H9 (cell line): Measurements from ENCODE around the gene F2R. TPM values are rescaled to one million over a fixed set of nuclear protein-coding genes. Genes with fewer than 3 reads are reported as not detected.

Experiments
- DNase-seq: peaks from one replicate; pipeline ENCODE4 v3.0.0-alpha.2; 2017
- H2AFZ ChIP-seq: one replicate; pipeline ENCODE4 v1.6.1; 2013; ENCODE audit warnings: mild to moderate bottlenecking, low read length, control low read depth, moderate library complexity
- H2AK5ac ChIP-seq: 2 replicates; pipeline ENCODE4 v1.6.1; 2013; ENCODE audit warnings: low read length, control low read depth, mixed read lengths; ENCODE audit not compliant: insufficient read length
- H2BK120ac ChIP-seq: one replicate; pipeline ENCODE4 v1.6.1; 2013; ENCODE audit warnings: low read depth, mild to moderate bottlenecking, low read length, control low read depth, inconsistent platforms; ENCODE audit not compliant: poor library complexity, severe bottlenecking
- H2BK12ac ChIP-seq: 2 replicates; pipeline ENCODE4 v1.6.1; 2013; ENCODE audit warnings: low read length, control low read depth, mixed read lengths, low read depth; ENCODE audit not compliant: insufficient read length
- H2BK15ac ChIP-seq: 2 replicates; pipeline ENCODE4 v1.6.1; 2013; ENCODE audit warnings: low read depth, low read length, control low read depth
- H2BK20ac ChIP-seq: one replicate; pipeline ENCODE4 v1.6.1; 2013; ENCODE audit warnings: low read depth, mild to moderate bottlenecking, low read length, control low read depth, inconsistent platforms; ENCODE audit not compliant: poor library complexity, severe bottlenecking
- H2BK5ac ChIP-seq: 2 replicates; pipeline ENCODE4 v1.6.1; 2013; ENCODE audit warnings: low read length, control low read depth, mixed read lengths; ENCODE audit not compliant: insufficient read length
- H3K14ac ChIP-seq: 2 replicates; pipeline ENCODE4 v1.6.1; 2013; ENCODE audit warnings: low read length, control low read depth; ENCODE audit not compliant: insufficient read depth
- H3K18ac ChIP-seq: 2 replicates; pipeline ENCODE4 v1.6.1; 2013; ENCODE audit warnings: low read depth, mild to moderate bottlenecking, mixed read lengths, low read length, control low read depth; ENCODE audit not compliant: insufficient read length
- H3K23ac ChIP-seq: 2 replicates; pipeline ENCODE4 v1.6.1; 2013; ENCODE audit warnings: low read length, control low read depth, mixed read lengths, low read depth; ENCODE audit not compliant: insufficient read length
- H3K23me2 ChIP-seq: 2 replicates; pipeline ENCODE4 v1.6.1; 2013; ENCODE audit warnings: low read depth, mild to moderate bottlenecking, mixed read lengths, low read length, control low read depth; ENCODE audit not compliant: insufficient read length, poor library complexity, severe bottlenecking
- H3K27ac ChIP-seq: 2 replicates; pipeline ENCODE4 v1.5.1; 2013; ENCODE audit warnings: low read length, control low read depth, mixed read lengths, low read depth; ENCODE audit not compliant: insufficient read length
- H3K27me3 ChIP-seq: 2 replicates; pipeline ENCODE4 v1.6.1; 2013; ENCODE audit warnings: low read length, control low read depth, inconsistent platforms; ENCODE audit not compliant: insufficient read depth
- H3K4ac ChIP-seq: 2 replicates; pipeline ENCODE4 v1.6.1; 2013; ENCODE audit warnings: low read depth, mild to moderate bottlenecking, control low read depth, inconsistent platforms, low read length, moderate library complexity
- H3K4me1 ChIP-seq: 2 replicates; pipeline ENCODE4 v1.6.1; 2013; ENCODE audit warnings: low read length, control low read depth, inconsistent platforms; ENCODE audit not compliant: insufficient read depth
- H3K4me2 ChIP-seq: 2 replicates; pipeline ENCODE4 v1.6.1; 2013; ENCODE audit warnings: low read length, control low read depth, mixed read lengths; ENCODE audit not compliant: insufficient read length, insufficient read depth
- H3K56ac ChIP-seq: 2 replicates; pipeline ENCODE4 v1.6.1; 2013; ENCODE audit warnings: low read depth, mild to moderate bottlenecking, mixed read lengths, low read length, control low read depth; ENCODE audit not compliant: insufficient read length
- H3K79me1 ChIP-seq: 2 replicates; pipeline ENCODE4 v1.6.1; 2013; ENCODE audit warnings: low read depth, mild to moderate bottlenecking, moderate library complexity, low read length, control low read depth, inconsistent platforms; ENCODE audit not compliant: insufficient read depth, poor library complexity, severe bottlenecking
- H3K79me2 ChIP-seq: 2 replicates; pipeline ENCODE4 v1.6.1; 2013; ENCODE audit warnings: low read length, control low read depth, inconsistent platforms; ENCODE audit not compliant: insufficient read depth
- H3K9ac ChIP-seq: 2 replicates; pipeline ENCODE4 v1.6.1; 2013; ENCODE audit warnings: low read length, control low read depth, mixed read lengths; ENCODE audit not compliant: insufficient read length; ENCODE audit errors: extremely low read depth
- H3K9me3 ChIP-seq: one replicate; pipeline ENCODE4 v1.6.1; 2013; ENCODE audit warnings: low read depth, low read length, inconsistent platforms; ENCODE audit not compliant: control insufficient read depth
- H3T11ph ChIP-seq: one replicate; pipeline ENCODE4 v1.6.1; 2013; ENCODE audit warnings: mild to moderate bottlenecking, low read length, control low read depth, inconsistent platforms
- H4K20me1 ChIP-seq: one replicate; pipeline ENCODE4 v1.6.1; 2013; ENCODE audit not compliant: control insufficient read depth, insufficient read length, insufficient read depth
- H4K5ac ChIP-seq: 2 replicates; pipeline ENCODE4 v1.6.1; 2013; ENCODE audit warnings: low read depth, mild to moderate bottlenecking, mixed read lengths, low read length, control low read depth; ENCODE audit not compliant: insufficient read length
- H4K8ac ChIP-seq: replicated peaks from 2 replicates; pipeline ENCODE4 v1.6.1; 2013; ENCODE audit warnings: low read length, control low read depth, mixed read lengths, low read depth; ENCODE audit not compliant: insufficient read length
- H4K91ac ChIP-seq: 2 replicates; pipeline ENCODE4 v1.6.1; 2013; ENCODE audit warnings: low read depth, mild to moderate bottlenecking, moderate library complexity, mixed read lengths, low read length, control low read depth; ENCODE audit not compliant: insufficient read length
- H3K27ac Mint-ChIP-seq, 3 experiments: 2 replicates in 2 of 3; 3 replicates in 1 of 3; pipeline ENCODE4 v1.8.0; 2020 to 2021; ENCODE audit warnings: mixed read lengths in 3 of 3, mild to moderate bottlenecking in 1 of 3, moderate library complexity in 1 of 3
- H3K27me3 Mint-ChIP-seq: 2 replicates; pipeline ENCODE4 v1.8.0; 2021; ENCODE audit warnings: low read depth, mild to moderate bottlenecking, moderate library complexity, mixed read lengths
- H3K36me3 Mint-ChIP-seq, 3 experiments: 2 replicates in 2 of 3; 3 replicates in 1 of 3; pipeline ENCODE4 v1.8.0; 2020 to 2021; ENCODE audit warnings: low read depth in 3 of 3, mixed read lengths in 3 of 3; ENCODE audit not compliant: insufficient read depth in 1 of 3
- H3K4me1 Mint-ChIP-seq, 2 experiments: 2 replicates each; pipeline ENCODE4 v1.8.0; 2020; ENCODE audit warnings: mixed read lengths in 2 of 2
- H3K4me3 Mint-ChIP-seq, 2 experiments: 2 replicates in 1 of 2; 3 replicates in 1 of 2; pipeline ENCODE4 v1.8.0; 2020 to 2021; ENCODE audit warnings: mild to moderate bottlenecking in 2 of 2, mixed read lengths in 2 of 2, moderate library complexity in 1 of 2
- H3K9me3 Mint-ChIP-seq, 2 experiments: 2 replicates in 1 of 2; 3 replicates in 1 of 2; pipeline ENCODE4 v1.8.0; 2020; ENCODE audit warnings: mild to moderate bottlenecking in 2 of 2, mixed read lengths in 2 of 2, moderate library complexity in 1 of 2
- WGBS: extraction: QIAGEN DNeasy Blood & Tissue Kit; methylation state at CpG from one replicate; pipeline ENCODE4 v1.1.7; 2013; ENCODE audit warnings: missing lambda C conversion rate, low lambda C conversion rate, mixed read lengths; ENCODE audit not compliant: insufficient read length; ENCODE audit errors: extremely low coverage; 5-methylcytosine and 5-hydroxymethylcytosine counted together
- total RNA-seq: library from RNA; stranded (reverse); gene quantifications from 2 replicates; pipeline ENCODE4 v1.2.1, GENCODE V29; 2021
- TF ChIP-seq, protein P1 (sequence below): fragments of 200-600 bp; sonication (generic); conservative IDR thresholded peaks from 3 replicates; pipeline ENCODE4 v1.8.0; 2021; ENCODE audit warnings: antibody characterized with exemption, mild to moderate bottlenecking

The F2R gene
- total RNA-seq, 1 experiment from 2014 or later = 14.8 TPM

GRCh38 chr5:76703707-76704106, 12.2 kb upstream of the F2R start:
- no peak overlapping the region for H2BK15ac ChIP-seq
- no peaks in the 10 kb centered on the region for H3K9me3 Mint-ChIP-seq
- no peaks in the 10 kb centered on the region for H3K79me1 ChIP-seq
- H2AK5ac ChIP-seq = no peak overlapping the region
- H3K79me2 ChIP-seq = no peaks in the 10 kb centered on the region
- H3K23ac ChIP-seq = no peak overlapping the region
- H3K56ac ChIP-seq = no peak overlapping the region
- no peak overlapping the region for H4K91ac ChIP-seq
- H4K5ac ChIP-seq = no peak overlapping the region
- H3K9ac ChIP-seq = no peak overlapping the region
- no peak overlapping the region for H2BK12ac ChIP-seq
- no peak overlapping the region for H3K27ac ChIP-seq
- TF ChIP-seq, protein P1, sequence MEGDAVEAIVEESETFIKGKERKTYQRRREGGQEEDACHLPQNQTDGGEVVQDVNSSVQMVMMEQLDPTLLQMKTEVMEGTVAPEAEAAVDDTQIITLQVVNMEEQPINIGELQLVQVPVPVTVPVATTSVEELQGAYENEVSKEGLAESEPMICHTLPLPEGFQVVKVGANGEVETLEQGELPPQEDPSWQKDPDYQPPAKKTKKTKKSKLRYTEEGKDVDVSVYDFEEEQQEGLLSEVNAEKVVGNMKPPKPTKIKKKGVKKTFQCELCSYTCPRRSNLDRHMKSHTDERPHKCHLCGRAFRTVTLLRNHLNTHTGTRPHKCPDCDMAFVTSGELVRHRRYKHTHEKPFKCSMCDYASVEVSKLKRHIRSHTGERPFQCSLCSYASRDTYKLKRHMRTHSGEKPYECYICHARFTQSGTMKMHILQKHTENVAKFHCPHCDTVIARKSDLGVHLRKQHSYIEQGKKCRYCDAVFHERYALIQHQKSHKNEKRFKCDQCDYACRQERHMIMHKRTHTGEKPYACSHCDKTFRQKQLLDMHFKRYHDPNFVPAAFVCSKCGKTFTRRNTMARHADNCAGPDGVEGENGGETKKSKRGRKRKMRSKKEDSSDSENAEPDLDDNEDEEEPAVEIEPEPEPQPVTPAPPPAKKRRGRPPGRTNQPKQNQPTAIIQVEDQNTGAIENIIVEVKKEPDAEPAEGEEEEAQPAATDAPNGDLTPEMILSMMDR = no peak
- H3K4me3 Mint-ChIP-seq = no peak overlapping the region
- no peak overlapping the region for H3K4ac ChIP-seq
- H3K18ac ChIP-seq = no peak overlapping the region
- WGBS = 100% methylated on average over 1 of the region's 2 CpGs
- H3K27me3 Mint-ChIP-seq = no peaks in the 10 kb centered on the region
- peaks cover 0 to 7% (median 3%) of the 10 kb centered on the region in 3 experiments; a peak in 3 of 7 replicates for H3K36me3 Mint-ChIP-seq
- H3K27me3 ChIP-seq = no peaks in the 10 kb centered on the region
- no peak overlapping the region for H3K14ac ChIP-seq
- H3K4me2 ChIP-seq = no peak overlapping the region
- H4K8ac ChIP-seq = no peak overlapping the region
- H4K20me1 ChIP-seq = no peaks in the 10 kb centered on the region
- H3K23me2 ChIP-seq = no peaks in the 10 kb centered on the region
- H2BK20ac ChIP-seq = no peak overlapping the region
- no peaks in the 10 kb centered on the region for H3K9me3 ChIP-seq
- H3K4me1 ChIP-seq = no peaks in the 10 kb centered on the region
- peaks cover 9 to 10% of the 10 kb centered on the region in 2 experiments; a peak in 3 of 4 replicates for H3K4me1 Mint-ChIP-seq
- H3T11ph ChIP-seq = no peak overlapping the region
- H2AFZ ChIP-seq = no peak overlapping the region
- H2BK5ac ChIP-seq = no peak overlapping the region
- no peak overlapping the region for H2BK120ac ChIP-seq
- no peak for DNase-seq
- no peak overlapping the region for H3K27ac Mint-ChIP-seq
